Measurements from ENCODE around the gene LRRC41.
"Not testable (repeated sequence)": the region's sequence is repeated elsewhere in the genome, so short reads cannot be mapped to it uniquely, and the experiment has no call there.

LRRC41 gene

DNA sequence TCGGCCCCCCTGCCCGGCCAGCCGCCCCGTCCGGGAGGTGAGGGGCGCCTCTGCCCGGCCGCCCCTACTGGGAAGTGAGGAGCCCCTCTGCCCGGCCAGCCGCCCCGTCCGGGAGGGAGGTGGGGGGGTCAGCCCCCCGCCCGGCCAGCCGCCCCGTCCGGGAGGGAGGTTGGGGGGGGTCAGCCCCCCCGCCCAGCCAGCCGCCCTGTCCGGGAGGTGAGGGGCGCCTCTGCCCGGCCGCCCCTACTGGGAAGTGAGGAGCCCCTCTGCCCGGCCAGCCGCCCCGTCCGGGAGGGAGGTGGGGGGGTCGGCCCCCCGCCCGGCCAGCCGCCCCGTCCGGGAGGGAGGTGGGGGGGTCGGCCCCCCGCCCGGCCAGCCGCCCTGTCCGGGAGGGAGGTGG, 61.7 kb downstream of the LRRC41 start:
- DNase-seq = not testable (repeated sequence)

DNA sequence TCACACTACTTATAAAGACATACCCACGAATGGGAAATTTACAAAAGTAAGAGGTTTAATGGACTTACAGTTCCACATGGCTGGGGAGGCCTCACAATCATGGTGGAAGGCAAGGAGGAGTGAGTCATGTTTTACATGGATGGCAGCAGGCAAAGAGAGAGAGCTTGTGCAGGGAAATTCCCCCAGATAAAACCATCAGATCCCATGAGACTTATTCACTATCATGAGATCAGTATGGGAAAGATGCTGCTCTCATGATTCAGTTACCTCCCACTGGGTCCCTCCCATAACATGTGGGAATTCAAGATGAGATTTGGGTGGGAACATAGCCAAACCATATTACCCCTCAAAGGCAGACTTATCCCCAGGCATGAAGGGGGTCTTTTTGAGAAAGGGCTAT, 64.6 kb downstream of the LRRC41 start:
- DNase-seq = not testable (repeated sequence)

DNA sequence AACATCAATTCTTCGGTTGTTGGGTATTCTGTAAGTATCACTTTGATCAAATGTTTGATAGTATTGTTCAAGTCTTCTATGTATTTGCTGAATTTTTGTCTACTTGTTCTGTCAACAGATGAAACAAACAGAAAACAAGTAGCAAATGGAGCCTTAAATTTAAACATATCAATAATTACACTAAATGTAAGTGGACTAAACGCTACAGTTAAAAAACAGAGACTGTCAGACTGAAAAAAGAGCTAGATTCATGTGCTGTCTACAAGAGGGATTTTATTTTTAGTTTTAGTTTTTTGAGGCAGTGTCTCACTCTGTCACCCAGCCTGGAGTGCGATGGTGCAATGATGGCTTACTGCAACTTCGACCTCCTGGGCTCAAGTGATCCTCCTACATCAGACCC, 66.5 kb downstream of the LRRC41 start:
- no peak for DNase-seq

- not testable (repeated sequence) for DNase-seq
These were observed 72.2 kb downstream of the LRRC41 start for GRCh38 chr1:46231231-46231630.

Measured in stimulated activated naive CD4-positive, alpha-beta T cell (primary cell).